Measurements from ENCODE around the gene PNMA8B. TPM values are rescaled to one million over a fixed set of nuclear protein-coding genes. Genes with fewer than 3 reads are reported as not detected.

The PNMA8B gene, protein sequence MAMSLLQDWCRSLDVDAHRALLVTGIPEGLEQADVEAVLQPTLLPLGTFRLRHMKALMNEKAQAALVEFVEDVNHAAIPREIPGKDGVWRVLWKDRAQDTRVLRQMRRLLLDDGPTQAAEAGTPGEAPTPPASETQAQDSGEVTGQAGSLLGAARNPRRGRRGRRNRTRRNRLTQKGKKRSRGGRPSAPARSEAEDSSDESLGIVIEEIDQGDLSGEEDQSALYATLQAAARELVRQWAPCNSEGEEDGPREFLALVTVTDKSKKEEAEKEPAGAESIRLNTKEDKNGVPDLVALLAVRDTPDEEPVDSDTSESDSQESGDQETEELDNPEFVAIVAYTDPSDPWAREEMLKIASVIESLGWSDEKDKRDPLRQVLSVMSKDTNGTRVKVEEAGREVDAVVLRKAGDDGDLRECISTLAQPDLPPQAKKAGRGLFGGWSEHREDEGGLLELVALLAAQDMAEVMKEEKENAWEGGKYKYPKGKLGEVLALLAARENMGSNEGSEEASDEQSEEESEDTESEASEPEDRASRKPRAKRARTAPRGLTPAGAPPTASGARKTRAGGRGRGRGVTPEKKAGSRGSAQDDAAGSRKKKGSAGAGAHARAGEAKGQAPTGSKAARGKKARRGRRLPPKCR
- under 1 TPM in 1 of 2 experiments, not detected in 1; 0.05 TPM for total RNA-seq

GRCh38 chr19:46495786-46496099, at the start of gene PNMA8B:
Gene PNMA8B (minus strand): TSS chr19:46495867. CDS start chr19:46495465, 402 bp downstream.
- H3K27me3 Mint-ChIP-seq (ENCODE audit: low read depth), result peaks cover 61% of the 10 kb centered on the region
- no peak within 1 kb of the TSS for H3K27ac Mint-ChIP-seq
- H3K9me3 Mint-ChIP-seq (ENCODE audit: insufficient read depth), result no peaks in the 10 kb centered on the region
- peaks cover 17% of the 10 kb centered on the region for H3K4me1 Mint-ChIP-seq (ENCODE audit: low read depth)
- H3K4me3 Mint-ChIP-seq, result peak within 1 kb of the TSS; percentile 49
- ChIA-PET POLR2A (interaction anchor here (0.6 kb wide), 1 partner anchor 94 kb away, joined by 3 read pairs; no protein-coding TSS in a partner anchor), CTCF (no interaction called here)
- ATAC-seq (no peak), DNase-seq (no peak)
- no peaks in the 10 kb centered on the region for H3K36me3 Mint-ChIP-seq (ENCODE audit: low read depth)

DNA sequence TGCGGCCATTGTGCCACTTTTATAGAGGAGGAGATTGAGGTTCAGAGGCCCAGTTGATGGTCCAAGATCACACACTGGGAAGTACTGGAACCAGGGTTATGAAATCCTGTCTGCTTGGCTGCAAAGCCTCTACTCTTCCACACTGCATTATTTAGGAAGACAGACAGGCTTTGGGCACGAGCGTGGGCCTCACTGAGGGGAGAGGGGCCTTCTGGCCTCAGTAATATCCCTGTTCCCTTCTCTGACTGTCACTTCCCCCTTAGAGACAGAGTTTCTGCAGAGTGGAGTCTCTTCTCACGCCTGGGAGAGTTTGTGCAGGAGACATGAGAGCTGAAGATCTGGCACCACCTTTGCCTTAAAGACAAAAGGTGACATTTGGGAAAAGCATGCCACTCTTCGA, 49.0 kb upstream of the PNMA8B start:
- CTCF ChIA-PET, result interaction anchor here (1.1 to 17.8 kb wide), 6 partner anchors 10 to 117 kb away, joined by 3 to 406 read pairs (median 4); no protein-coding TSS in a partner anchor
- DNase-seq (no peak), ATAC-seq (no peak)
- Mint-ChIP-seq H3K27ac (no peak overlapping the region), H3K4me1 (ENCODE audit: low read depth) (peaks cover 11% of the 10 kb centered on the region), H3K27me3 (ENCODE audit: low read depth) (no peaks in the 10 kb centered on the region), H3K9me3 (ENCODE audit: insufficient read depth) (peaks cover 8% of the 10 kb centered on the region), H3K36me3 (ENCODE audit: low read depth) (no peaks in the 10 kb centered on the region), H3K4me3 (no peak overlapping the region)
- POLR2A ChIA-PET, result no interaction called here

GRCh38 chr19:46542428-46543230, 47.0 kb upstream of the PNMA8B start:
- ChIA-PET CTCF (interaction anchor here (0.7 to 17.8 kb wide), 19 partner anchors 8 to 227 kb away, joined by 3 to 406 read pairs (median 4); partner anchors contain the start of genes CALM3 and DACT3), POLR2A (interaction anchor here (0.7 kb wide), 1 partner anchor 52 kb away, joined by 3 read pairs; no protein-coding TSS in a partner anchor)
- Mint-ChIP-seq H3K36me3 (ENCODE audit: low read depth) (no peaks in the 10 kb centered on the region), H3K4me3 (no peak overlapping the region), H3K4me1 (ENCODE audit: low read depth) (peaks cover 12% of the 10 kb centered on the region), H3K27me3 (ENCODE audit: low read depth) (peaks cover 3% of the 10 kb centered on the region), H3K9me3 (ENCODE audit: insufficient read depth) (no peaks in the 10 kb centered on the region), H3K27ac (no peak overlapping the region)
- peak; percentile 62 for ATAC-seq
- peak; percentile 90 for DNase-seq

- Mint-ChIP-seq H3K4me1 (ENCODE audit: low read depth) (peaks cover 5% of the 10 kb centered on the region), H3K9me3 (ENCODE audit: insufficient read depth) (no peaks in the 10 kb centered on the region), H3K27me3 (ENCODE audit: low read depth) (peaks cover 3% of the 10 kb centered on the region), H3K36me3 (ENCODE audit: low read depth) (no peaks in the 10 kb centered on the region), H3K27ac (no peak overlapping the region), H3K4me3 (no peak overlapping the region)
- ATAC-seq (peak; percentile 75), DNase-seq (peak; percentile 70)
- CTCF ChIA-PET, result interaction anchor here (0.9 to 17.8 kb wide), 11 partner anchors 12 to 124 kb away, joined by 3 to 406 read pairs (median 3); partner anchors contain the start of genes CALM3 and DACT3
- POLR2A ChIA-PET, result interaction anchor here (1.3 kb wide), 1 partner anchor 8 kb away, joined by 4 read pairs; no protein-coding TSS in a partner anchor
These were observed 41.8 kb upstream of the PNMA8B start for GRCh38 chr19:46537136-46538097.

GRCh38 chr19:46536391-46536790, 40.7 kb upstream of the PNMA8B start:
- ChIA-PET CTCF (interaction anchor here (0.7 to 17.8 kb wide), 6 partner anchors 16 to 126 kb away, joined by 3 to 406 read pairs (median 4); partner anchors contain the start of gene CALM3), POLR2A (no interaction called here)
- H3K4me3 Mint-ChIP-seq, result no peak overlapping the region
- H3K9me3 Mint-ChIP-seq (ENCODE audit: insufficient read depth), result no peaks in the 10 kb centered on the region
- DNase-seq (no peak), ATAC-seq (no peak)
- H3K4me1 Mint-ChIP-seq (ENCODE audit: low read depth), result peaks cover 7% of the 10 kb centered on the region
- H3K36me3 Mint-ChIP-seq (ENCODE audit: low read depth), result no peaks in the 10 kb centered on the region
- no peak overlapping the region for H3K27ac Mint-ChIP-seq
- peaks cover 3% of the 10 kb centered on the region for H3K27me3 Mint-ChIP-seq (ENCODE audit: low read depth)

DNA sequence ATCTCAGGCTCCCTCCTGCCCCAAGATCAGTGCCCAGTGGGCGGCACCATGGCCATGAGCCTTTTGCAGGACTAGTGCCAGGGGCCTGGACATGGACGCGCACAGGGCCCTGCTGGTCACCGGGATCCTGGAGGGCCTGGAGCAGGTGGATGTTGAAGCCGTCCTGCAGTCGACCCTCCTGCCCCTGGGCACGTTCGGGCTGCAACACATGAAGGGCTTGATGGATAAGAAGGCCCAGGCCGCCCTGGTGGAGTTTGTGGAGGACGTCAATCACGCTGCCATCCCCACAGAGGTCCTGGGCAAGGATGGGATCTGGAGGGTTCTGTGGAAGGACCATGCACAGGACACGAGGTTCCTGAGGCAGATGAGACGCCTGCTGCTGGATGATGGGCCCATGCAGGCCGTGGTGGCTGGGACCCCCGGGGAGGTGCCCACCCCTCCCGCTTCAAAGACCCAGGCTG, 38.0 kb upstream of the PNMA8B start:
- no peak for DNase-seq
- no peak for ATAC-seq
- POLR2A ChIA-PET, result no interaction called here
- Mint-ChIP-seq H3K36me3 (ENCODE audit: low read depth) (no peaks in the 10 kb centered on the region), H3K27ac (no peak overlapping the region), H3K27me3 (ENCODE audit: low read depth) (peaks cover 3% of the 10 kb centered on the region), H3K4me1 (ENCODE audit: low read depth) (peaks cover 29% of the 10 kb centered on the region), H3K9me3 (ENCODE audit: insufficient read depth) (no peaks in the 10 kb centered on the region), H3K4me3 (no peak overlapping the region)
- CTCF ChIA-PET, result interaction anchor here (1.2 to 17.8 kb wide), 2 partner anchors 9 to 13 kb away, joined by 4 to 406 read pairs; no protein-coding TSS in a partner anchor

DNA sequence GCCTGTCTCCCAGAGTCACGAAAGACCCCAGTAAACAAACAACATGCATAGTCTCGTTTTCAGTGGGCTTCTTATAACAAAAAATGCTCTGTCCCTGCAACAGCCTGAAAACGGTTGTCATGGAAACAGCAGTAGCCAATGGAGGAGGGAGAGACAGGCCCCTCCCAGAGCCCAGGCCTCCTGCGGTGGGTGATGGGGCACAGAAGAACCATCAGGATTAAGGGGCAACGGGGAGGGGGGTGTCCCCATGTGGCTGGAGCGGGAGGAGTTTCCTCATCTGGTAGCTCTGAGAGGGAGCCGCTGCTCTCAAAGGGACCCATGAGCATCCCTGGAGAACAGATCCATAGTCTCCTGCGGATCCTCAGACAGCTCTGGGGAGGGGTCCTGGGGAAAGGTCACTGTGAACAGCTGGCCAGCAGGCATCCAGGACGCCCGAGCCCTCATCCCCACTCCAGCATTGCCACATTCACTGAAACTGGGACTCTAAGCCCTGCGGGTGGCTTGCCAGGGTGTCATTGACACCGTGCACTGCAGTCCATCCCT, 37.5 kb upstream of the PNMA8B start:
- ChIA-PET CTCF (interaction anchor here (1.7 to 17.8 kb wide), 2 partner anchors 12 to 129 kb away, joined by 5 to 406 read pairs; no protein-coding TSS in a partner anchor), POLR2A (no interaction called here)
- Mint-ChIP-seq H3K4me3 (no peak overlapping the region), H3K27ac (no peak overlapping the region), H3K4me1 (ENCODE audit: low read depth) (peaks cover 31% of the 10 kb centered on the region), H3K9me3 (ENCODE audit: insufficient read depth) (no peaks in the 10 kb centered on the region), H3K36me3 (ENCODE audit: low read depth) (no peaks in the 10 kb centered on the region), H3K27me3 (ENCODE audit: low read depth) (peaks cover 3% of the 10 kb centered on the region)
- DNase-seq (no peak), ATAC-seq (no peak)

DNA sequence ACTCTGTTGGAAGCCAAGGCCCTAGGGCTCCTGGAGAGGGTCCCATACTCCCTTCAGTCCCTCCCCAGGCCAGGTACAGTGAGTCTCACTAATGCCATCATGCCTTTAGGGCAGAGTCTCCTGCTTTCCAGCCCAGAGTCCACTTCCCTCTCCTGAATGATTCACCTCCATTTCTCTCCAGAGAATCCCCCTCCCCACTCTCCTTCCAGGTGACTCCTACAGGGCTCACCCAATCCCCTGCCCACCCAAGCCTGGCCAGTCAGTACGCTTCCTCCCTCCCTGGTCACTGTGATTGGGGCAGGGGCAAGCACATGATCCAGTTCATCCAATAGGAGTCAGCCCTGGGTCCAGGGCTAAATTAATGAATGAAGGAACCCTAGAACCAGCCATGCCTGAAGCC, 35.0 kb upstream of the PNMA8B start:
- ChIA-PET CTCF (interaction anchor here (1.0 to 19.9 kb wide), 10 partner anchors 9 to 223 kb away, joined by 3 to 406 read pairs (median 8); partner anchors contain the start of gene DACT3), POLR2A (interaction anchor here (1.8 kb wide), 1 partner anchor 131 kb away, joined by 8 read pairs; the partner anchor contains the start of gene DACT3)
- no peak for ATAC-seq
- peaks cover 31% of the 10 kb centered on the region for H3K4me1 Mint-ChIP-seq (ENCODE audit: low read depth)
- H3K27ac Mint-ChIP-seq, result peak overlapping the region; percentile 60
- H3K36me3 Mint-ChIP-seq (ENCODE audit: low read depth), result peaks cover 6% of the 10 kb centered on the region
- H3K4me3 Mint-ChIP-seq, result no peak overlapping the region
- peaks cover 7% of the 10 kb centered on the region for H3K9me3 Mint-ChIP-seq (ENCODE audit: insufficient read depth)
- DNase-seq, result no peak
- no peaks in the 10 kb centered on the region for H3K27me3 Mint-ChIP-seq (ENCODE audit: low read depth)

DNA sequence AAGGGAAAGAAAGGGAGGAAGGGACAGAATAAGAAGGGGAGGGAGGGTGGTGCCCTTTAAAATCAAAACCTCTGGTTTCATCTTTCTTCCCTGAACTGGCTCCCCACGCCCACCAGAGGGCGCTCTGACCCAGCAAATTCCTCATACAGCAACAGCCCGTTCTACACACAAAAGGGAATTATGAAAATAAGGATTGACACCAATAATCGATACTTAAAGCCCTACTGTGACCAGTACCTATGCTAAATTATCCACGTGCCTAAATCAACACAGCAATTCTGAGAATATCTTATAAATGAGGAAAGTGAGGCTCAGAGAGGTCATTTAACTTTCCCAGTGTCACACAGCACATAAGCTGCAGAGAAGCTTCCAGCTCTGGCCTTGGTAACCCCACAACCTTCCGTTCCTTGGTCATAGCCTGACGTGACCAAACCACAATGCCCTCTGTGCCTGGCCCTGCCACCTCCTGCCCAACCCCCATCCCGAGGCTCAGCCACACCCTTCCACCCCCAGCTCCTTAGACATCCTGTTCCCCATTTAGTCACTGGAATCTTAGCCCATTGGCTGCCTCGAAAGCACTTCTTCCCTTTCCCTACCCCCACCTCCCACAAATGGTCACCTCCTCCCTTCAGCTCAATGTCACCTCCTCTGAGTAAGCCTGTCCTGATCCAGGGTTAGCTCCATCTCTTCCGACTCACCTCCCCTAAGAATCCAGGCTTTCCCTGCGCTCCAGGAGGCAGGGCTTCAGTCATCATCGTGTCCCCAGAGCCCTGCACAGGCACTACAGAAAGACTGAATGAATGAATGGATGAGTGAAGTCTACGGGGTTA, 34.2 kb upstream of the PNMA8B start:
- POLR2A ChIA-PET, result interaction anchor here (1.0 to 1.8 kb wide), 5 partner anchors 8 to 132 kb away, joined by 3 to 8 read pairs (median 4); partner anchors contain the start of gene DACT3
- CTCF ChIA-PET, result interaction anchor here (0.6 to 19.9 kb wide), 22 partner anchors 9 to 262 kb away, joined by 3 to 406 read pairs (median 4); partner anchors contain the start of gene DACT3
- peak; percentile 81 for DNase-seq
- no peaks in the 10 kb centered on the region for H3K27me3 Mint-ChIP-seq (ENCODE audit: low read depth)
- H3K4me3 Mint-ChIP-seq, result peak overlapping the region; percentile 25
- peak; percentile 81 for ATAC-seq
- peaks cover 38% of the 10 kb centered on the region for H3K4me1 Mint-ChIP-seq (ENCODE audit: low read depth)
- peak overlapping the region; percentile 82 for H3K27ac Mint-ChIP-seq
- H3K9me3 Mint-ChIP-seq (ENCODE audit: insufficient read depth), result peaks cover 11% of the 10 kb centered on the region
- H3K36me3 Mint-ChIP-seq (ENCODE audit: low read depth), result peaks cover 14% of the 10 kb centered on the region
